Right renal cortex interstitium (tissue), 3 donors: Measurements from ENCODE around the gene GPR108. TPM values are rescaled to one million over a fixed set of nuclear protein-coding genes. Genes with fewer than 3 reads are reported as not detected.

ENCODE experiments used
- DNase-seq, 3 donors: peaks; one replicate each; pipeline ENCODE4 v3.0.0-alpha.2; 2013; ENCODE audit warnings: low read depth in 3 of 3, low spot score in 2 of 3
- polyA plus RNA-seq, 3 donors: library from polyadenylated mRNA; unstranded; fragments of 120-200 nt; gene quantifications; one replicate each; pipeline ENCODE4 v1.2.1, GENCODE V29; 2013; ENCODE audit not compliant: insufficient read length in 3 of 3

Gene GPR108
- polyA plus RNA-seq, 3 donors: 58.6 to 71.0 (median 62.1) TPM

DNA sequence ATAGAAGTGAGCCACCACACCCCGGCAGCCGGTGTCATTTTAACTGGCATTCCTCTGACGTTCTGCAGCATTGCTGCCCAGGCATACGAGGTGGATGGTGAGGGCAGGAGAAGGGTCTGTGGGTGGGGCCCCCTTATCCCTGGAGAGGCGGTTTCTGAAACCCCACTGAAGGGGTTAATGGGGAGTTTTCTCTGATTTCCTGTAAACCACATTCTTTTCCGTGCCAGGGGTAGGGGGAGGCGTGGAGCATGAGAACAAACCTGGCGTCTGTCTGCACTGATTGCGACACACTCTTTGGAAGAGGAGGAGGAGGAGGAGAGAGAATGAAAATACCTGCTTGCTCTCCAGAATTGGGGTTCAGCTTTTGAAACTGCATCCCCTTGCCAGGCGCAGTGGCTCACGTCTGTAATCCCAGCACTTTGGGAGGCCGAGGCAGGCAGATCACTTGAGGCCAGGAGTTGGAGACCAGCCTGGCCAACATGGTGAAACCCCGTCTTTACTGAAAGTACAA lies 14.2 kb downstream of the GPR108 start:
- DNase-seq: no peak

DNA sequence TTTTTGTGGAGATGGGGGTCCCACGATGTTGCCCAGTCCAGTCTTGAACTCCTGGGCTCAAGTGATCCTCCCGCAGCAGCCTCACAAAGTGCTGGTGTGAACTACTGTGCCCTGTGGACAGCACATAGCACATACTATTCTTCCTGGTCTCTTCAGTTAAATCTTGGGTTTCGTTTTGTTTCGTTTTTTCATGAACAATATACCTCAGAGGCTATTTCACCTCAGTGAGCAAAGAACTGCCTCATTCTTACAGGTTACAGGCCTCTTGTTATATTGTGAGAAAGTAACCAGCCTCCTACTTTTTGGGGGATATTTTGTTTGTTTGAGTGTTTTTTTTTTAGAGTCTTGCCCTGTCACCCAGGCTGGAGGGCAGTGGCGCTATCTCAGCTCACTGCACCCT lies 15.6 kb downstream of the GPR108 start:
- no peak for DNase-seq

DNA sequence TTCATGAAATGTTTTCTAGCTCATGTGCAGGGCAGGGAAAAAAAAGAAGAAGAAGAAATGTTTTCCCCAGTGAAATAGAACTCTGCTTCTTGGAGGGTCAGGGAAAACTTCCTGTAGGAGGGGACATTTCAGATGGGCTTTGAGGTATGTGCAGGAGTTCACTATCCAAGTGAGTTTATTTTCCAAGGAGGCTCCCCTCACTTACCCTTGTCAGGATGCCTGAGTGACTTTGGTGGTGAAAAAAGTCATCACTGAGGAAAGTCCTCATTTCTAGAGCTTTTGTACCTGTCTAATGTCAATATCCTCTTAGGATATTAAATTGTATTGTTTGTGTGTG lies 16.3 kb downstream of the GPR108 start:
- no peak for DNase-seq

DNA sequence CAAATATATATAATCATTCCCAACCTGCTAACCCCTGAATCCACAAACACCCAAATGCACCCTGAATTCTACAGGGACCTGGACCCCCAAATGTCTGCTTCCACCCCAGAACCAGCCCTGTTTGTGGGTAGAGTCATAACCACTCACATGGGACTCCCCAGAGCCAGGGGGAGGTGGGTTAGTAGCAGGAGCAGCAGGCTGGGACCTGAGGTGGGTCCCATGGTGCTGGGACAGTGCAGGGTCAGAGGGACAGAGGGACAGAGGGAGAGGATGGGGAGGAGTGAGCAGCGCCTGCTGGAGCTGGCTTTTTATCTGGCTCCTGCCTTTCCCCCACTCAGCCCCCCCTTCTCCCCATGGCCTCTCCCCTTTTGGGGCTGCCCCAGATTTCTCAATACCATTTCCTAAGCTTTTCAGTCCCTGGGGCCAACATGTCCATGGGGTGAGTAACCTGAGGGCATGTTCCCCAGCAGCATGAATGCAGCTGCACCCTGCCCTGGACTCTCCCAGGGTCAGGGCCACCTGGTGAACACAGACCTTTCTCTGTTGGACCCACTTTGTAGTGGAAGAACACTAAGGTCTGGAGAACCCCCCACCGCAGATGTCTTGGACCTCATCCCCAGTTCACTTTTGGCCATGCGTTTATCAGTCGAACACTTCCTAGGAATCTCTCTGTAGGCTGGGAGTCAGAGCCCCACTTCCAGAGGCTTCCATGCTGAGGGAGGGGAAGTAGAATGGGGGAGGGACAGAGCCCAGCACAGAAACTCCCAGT lies 16.8 kb downstream of the GPR108 start, which contains the start of gene C3:
Gene C3 (minus strand): TSS at position 282 of the 769 bp plus-strand sequence. CDS start 61 bp downstream, at position 221.
- no peak for DNase-seq

DNA sequence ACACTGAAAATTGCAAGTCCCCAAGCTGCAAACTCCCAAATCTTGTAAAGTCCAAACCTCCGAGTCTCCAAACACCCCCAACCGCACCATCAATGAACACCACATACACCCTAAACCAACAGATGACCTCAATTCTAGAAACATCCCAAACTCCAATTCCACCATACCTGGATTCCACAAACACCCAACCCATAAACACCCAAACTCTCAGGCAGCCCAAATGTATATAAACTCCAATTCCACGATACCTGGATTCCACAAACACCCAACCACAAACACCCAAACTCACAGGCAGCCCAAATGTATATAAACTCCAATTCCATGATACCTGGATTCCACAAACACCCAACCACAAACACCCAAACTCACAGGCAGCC lies 17.4 kb downstream of the GPR108 start:
- no peak for DNase-seq

DNA sequence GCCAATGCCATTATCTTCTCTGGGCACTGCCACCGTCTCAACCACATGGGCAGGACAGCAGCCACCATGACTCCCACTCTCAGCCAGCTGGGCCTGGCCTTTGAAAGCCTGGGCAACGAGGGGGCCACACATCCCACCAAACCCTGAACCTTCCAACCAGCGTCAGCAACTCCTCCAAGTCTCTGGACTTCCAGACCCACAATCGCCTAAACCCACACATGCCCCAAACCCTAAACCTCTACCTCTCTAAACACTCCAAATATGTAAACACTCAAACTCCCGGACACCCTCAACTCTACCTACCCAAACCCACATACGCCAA lies 17.9 kb downstream of the GPR108 start:
- DNase-seq: no peak

DNA sequence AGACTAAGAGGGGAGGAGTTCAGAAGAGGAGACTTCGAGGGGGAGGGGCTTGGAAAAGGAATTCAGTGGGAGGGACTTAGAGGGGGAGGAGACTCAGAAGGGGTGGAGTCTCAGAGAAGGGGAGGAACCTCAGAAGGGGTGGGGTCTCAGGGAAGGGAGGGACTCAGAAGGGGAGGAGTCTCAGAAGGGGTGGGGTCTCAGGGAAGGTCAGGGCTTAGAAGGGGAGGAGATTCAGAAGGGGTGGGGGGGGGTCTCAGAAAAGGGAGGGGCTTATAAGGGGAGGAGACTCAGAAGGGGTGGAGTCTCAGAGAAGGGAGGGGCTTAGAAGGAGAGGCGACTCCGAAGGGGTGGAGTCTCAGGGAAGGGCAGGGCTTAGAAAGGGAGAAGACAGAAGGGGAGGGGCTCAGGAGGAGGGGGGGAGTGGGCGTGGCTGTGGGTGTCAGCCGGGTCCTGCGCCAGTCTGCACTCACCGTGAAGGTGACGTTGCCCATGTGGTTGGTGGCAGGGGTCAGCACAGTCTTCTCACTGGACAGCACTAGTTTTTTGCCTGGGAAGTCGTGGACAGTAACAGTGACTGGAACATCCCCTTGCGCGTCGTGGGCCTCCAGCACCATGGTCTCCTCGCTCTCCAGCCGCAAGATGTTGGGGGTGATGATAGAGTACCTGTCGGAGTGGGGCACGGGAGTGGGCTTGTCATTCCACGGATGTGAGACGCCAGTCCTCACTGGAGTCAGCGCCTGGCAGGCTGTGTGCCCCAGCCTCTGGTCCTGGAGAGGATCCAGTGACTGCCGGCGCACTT lies 18.4 kb downstream of the GPR108 start:
- DNase-seq: no peak

DNA sequence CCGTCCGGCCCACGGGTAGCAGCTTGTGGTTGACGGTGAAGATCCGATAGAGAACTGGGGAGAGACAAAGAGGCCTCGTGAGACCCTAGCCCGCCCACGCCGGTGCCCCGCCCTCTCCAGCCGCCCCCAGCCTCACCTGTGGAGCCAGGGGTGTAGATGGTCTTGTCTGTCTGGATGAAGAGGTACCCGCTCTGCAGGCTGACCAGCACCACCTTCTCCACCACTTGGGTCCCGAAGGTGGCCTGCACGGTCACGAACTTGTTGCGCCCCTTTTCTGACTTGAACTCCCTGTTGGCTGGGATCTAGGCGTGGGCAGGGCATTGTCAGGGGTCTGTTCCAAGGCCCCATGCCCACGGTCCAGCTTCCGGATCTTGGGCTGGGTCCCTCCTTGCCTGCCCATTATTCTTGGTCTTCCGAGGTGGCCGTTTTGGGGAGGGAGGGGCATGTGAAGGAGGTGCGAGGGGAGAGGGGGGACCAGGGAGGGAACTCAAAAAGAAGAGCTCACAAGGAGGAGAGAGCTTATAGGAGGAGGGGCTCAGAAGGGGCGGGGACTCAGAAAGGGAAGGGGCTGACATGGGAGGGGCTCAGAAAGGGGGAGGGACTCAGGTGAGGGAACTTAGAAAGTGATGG lies 19.2 kb downstream of the GPR108 start:
- no peak for DNase-seq

DNA sequence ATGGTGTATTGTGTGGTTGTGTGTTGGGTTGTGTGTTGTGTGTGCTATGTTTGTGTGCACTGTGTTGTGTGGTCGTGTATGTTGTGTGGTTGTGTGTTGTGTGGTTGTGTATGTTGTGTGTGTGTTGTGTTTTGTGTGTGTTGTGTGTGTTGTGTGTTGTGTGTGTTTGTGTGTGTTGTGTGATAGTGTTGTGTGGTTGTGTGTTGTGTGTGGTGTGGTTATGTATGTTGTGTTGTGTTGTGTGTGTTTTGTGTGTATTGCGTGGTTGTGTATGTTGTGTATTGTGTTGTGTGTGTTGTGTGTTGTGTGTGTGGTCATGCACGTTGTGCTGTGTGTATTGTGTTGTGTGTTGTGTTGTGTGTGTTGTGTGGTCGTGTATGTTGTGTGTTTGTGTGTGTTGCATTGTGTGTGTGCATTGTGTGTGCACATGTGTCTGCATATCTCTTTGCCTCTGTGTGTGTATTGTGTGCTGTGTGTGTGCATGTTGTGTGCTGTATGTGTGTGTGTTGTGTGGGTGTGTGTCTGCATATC lies 19.9 kb downstream of the GPR108 start:
- no peak for DNase-seq

DNA sequence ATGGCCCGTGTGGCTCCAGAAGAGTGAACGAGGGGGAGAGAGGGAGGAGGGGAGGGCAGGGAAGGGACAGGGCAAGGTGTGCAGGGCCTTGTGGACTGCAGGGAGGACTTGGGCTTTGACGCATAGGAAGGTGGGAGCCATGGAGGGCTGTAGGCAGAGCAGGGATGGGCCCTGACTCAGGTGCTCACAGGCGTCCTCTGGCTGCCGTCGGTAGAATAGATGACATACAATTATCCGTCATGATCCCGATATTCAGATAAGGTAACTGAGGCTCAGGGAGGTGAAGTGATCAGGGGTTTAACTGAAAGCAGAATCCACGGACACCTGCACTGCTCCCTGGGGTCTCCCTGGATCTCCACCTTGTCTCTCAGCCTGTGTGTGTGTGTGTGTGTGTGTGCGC lies 20.3 kb downstream of the GPR108 start:
- DNase-seq: no peak

DNA sequence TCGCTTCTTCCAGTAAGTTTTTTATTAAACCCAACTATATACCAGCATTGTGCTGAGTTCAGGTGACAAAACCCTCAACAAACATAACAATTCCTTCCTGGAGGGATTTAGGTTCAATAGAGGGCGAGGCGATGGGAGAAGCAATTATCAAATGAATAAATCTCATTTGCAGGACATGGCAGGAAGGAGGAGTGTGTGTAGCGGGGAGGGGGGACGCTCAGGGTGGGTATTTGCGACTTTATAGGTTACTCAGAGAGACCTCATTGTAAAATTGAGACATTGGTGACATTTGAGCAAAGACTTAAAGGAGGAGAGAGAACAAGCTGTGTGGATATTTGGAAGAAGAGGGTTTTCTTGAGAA lies 20.8 kb downstream of the GPR108 start:
- no peak for DNase-seq

DNA sequence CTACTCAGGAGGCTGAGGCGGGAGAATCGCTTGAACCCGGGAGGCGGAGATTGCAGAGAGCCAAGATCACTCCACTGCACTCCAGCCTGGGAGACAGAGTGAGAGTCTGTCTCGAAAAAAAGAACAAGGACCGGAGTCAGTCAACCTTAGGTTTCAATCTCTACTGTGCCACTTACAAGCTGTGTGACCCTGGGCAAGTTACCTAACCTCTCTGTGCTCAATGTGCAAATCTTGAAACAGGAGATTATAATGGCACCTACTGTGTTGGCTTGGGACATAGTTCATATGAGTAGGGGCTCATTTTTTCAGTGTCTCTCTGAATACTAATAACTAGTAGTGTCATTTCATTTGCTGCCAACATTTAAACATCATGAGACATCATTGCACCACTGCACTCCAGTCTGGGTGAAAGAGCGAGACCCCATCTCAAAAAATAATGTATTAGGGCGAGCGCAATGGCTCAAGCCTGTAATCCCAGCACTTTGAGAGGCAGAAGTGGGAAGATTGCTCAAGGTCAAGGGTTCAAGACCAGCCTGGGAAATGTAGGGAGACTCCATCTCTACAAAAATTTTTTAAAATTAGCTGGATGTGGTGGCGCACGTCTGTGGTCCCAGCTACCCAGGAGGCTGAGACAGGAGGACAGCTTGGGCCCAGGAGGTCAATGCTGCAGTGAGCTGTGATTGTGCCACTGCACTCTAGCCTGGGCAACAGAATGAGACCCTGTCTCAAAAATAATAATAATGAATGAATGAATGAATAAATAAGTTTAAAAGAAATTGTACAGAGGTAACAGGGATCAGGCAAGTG lies 22.4 kb downstream of the GPR108 start:
- no peak for DNase-seq

DNA sequence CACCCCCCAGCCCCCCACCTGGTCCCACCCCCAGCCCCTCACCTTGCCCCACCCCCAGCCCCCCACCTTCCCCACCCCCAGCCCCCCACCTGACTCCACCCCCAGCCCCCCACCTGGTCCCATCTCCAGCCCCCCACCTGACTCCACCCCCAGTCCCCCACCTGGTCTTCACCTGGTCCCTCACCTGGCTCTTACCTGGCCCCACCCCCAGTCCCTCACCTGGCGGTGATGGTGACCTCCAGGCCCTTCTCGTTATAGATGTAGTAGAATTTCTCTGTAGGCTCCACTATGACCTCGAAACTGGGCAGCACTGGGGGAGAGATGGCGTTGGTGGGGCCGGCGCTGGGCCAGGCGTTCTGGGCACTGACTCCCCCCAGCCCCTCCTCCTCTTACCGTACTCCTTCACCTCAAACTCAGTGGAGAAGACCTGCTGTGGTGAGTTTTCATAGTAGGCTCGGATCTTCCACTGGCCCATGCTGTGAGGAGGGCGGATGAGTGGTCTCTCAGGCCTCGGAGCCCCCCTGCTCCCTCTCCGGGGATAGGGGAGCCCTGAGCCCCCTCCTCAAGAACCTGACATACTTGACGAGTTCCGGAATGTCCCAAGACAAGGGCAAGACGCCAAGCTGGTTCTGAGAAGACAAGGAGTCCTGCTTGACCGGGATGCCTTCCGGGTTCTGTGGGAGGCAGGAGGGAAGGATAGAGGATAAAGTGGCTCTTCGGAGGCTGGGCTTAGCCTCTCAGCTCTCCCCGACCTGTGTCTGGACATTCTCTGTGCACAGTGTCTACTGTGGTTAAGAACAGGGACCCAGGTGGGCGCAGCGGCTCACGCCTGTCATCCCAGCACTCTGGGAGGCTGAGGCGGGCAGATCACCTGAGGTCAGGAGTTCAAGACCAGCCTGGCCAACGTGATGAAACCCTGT lies 23.3 kb downstream of the GPR108 start:
- no peak for DNase-seq

DNA sequence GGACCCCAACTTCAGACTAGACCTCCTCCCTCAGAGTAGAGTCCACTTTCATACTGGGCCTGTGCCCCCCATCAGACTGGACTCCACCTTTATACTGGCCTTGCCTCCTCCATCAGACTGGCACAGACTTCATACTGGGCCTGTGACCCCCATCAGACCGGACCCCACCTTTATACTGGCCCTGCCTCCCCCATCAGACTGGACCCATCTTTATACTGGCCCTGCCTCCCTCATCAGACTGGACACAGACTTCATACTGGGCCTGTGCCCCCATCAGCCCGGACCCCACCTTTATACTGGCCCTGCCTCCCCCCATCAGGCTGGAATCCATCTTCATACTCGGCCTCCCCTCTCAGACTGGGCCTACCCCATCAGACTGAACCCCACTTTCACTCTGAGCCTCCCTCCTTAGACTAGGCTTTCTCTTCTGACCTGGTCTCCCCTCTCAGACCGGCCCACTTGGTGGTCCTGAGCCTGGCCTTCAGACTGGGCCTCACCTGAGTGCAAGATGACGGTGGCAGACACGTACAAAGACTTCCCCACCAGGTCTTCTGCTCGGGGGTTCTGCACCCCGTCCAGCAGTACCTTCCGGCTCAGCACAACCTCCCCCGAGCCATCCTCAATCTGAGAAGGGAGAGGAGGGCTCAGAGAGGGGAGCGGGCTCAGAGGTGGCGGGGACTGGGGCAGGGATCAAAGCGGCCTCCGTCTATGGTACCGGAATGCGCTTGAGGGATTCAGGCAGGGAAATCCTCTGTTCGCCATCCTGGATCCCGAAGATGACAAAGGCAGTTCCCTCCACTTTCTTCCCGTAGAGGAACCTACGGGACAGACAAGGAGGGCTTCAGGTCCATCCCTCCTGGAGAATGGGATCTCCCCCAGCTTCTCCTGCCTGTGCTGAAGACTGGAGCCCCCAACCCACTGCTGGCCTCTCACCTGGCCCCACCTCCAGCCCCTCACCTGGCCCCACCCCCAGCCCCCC lies 24.4 kb downstream of the GPR108 start:
- DNase-seq: no peak

DNA sequence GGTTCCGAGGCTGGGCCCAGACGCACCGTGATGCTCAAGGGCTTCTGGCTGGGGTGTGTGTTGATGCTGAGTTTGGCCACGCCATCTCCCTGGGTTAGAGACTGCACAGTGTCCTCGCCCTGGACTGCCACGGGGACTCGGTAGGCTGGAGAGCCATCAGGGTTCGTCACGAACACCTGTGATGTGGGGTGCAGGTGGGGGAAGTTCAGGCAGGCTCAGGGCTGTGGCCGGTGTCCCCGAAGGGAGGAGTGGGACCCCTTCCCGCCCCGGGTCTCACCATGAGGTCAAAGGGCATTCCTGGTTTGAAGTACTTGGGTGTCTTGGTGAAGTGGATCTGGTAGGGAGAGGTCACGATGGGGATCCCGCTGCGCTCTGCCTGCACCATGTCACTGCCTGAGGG lies 25.1 kb downstream of the GPR108 start:
- no peak for DNase-seq

DNA sequence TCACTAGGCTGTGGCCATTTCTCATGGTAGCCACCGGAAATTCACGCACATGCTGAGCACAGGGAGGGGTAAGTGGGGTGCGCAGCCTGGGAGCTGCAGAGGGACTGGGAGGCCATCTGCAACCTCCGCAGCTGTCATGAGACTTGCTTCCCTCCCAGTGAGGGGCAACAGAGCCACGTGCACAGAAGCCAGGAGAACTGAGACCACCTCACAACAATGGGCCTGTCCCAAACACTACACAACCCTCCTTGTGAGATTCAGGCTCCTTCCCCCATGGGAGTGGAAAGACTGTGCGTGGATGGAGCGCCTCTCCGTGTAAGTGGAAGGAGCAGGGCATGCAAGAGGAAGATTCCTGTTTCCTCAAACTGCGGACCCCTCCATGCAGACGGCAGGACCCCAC lies 25.8 kb downstream of the GPR108 start:
- DNase-seq: no peak

DNA sequence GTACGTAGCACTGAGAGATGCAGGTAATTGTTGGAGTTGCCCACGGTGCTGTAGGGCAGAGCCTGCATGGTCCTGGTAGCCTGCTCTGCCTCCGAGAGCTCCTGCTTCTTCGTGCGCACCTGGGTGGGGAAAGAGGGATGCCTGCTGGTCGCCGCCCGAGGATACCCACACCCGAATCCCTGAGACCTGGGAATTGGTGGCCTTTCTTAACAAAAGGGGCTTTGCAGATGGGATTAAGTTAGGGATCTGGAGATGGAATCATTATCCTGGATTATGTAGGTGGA lies 26.4 kb downstream of the GPR108 start:
- no peak for DNase-seq

DNA sequence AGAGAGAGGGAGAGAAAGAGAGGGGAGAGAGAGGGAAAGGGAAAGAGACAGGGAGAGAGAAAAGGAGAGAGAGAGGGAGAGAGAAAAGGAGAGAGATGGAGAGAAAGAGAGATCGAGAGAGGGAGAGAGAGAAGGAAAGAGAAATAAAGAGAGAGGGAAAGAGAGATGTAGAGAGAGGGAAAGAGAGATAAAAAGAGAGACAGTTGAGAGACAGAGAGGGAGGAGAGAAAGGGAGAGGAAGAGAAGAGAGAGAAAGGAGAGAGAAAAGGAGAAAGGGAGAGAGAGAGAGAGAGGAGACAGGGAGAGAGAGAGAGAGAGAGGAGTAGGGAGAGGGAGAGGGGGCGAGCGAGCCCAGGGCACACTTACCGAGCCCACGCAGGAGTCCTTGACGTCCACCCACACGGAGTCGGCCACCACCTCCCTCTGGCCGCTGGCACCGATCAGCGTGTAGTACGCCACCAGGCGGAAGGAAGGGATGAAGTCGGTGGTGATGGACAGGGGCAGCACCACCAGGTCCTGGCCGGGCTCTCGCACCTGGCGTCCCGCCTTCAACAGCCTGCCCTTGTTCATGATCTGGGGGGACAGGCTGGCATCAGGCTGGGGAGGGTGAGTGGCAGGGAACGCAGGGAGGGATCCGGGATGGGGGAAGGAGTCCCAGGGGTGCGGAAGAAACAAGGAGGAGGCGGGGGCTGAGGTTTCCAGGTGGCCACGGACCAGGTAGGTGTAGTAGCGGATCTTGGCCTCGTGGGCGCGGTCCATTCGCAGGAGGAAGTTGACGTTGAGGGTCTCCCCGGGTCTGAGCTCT lies 26.9 kb downstream of the GPR108 start:
- DNase-seq: no peak
